ENCODE data around the gene ZBTB42.

Gene ZBTB42

GRCh38 chr14:104768437-104769323, 32.2 kb upstream of the ZBTB42 start:
- Histone ChIP-seq H3K27ac (no peak overlapping the region), H3K36me3 (replicated peaks) (peaks cover 27% of the 10 kb centered on the region), H3K4me3 (ENCODE audit: low read depth, low read length) (no peak overlapping the region), H3K27me3 (replicated peaks) (no peaks in the 10 kb centered on the region)
- in situ Hi-C loops (cut with HindIII; ENCODE audit: low pct_ligation_motif_present, low sequenced_read_pairs), result no loop called here
- TF ChIP-seq, protein P1, sequence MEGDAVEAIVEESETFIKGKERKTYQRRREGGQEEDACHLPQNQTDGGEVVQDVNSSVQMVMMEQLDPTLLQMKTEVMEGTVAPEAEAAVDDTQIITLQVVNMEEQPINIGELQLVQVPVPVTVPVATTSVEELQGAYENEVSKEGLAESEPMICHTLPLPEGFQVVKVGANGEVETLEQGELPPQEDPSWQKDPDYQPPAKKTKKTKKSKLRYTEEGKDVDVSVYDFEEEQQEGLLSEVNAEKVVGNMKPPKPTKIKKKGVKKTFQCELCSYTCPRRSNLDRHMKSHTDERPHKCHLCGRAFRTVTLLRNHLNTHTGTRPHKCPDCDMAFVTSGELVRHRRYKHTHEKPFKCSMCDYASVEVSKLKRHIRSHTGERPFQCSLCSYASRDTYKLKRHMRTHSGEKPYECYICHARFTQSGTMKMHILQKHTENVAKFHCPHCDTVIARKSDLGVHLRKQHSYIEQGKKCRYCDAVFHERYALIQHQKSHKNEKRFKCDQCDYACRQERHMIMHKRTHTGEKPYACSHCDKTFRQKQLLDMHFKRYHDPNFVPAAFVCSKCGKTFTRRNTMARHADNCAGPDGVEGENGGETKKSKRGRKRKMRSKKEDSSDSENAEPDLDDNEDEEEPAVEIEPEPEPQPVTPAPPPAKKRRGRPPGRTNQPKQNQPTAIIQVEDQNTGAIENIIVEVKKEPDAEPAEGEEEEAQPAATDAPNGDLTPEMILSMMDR (IDR thresholded peaks at IDR 0.05; ENCODE audit: low read depth, low read length, missing control alignments), result peak; percentile 91
- peak; percentile 69 for DNase-seq

- H3K36me3 ChIP-seq (replicated peaks), result peaks cover 27% of the 10 kb centered on the region
- in situ Hi-C loops (cut with HindIII; ENCODE audit: low pct_ligation_motif_present, low sequenced_read_pairs), result no loop called here
- H3K27me3 ChIP-seq (replicated peaks), result no peaks in the 10 kb centered on the region
- no peak overlapping the region for H3K27ac ChIP-seq
- DNase-seq, result no peak
- no peak overlapping the region for H3K4me3 ChIP-seq (ENCODE audit: low read depth, low read length)
- TF ChIP-seq, protein P1 (IDR thresholded peaks at IDR 0.05; ENCODE audit: low read depth, low read length, missing control alignments), result no peak
These were observed 31.4 kb upstream of the ZBTB42 start for GRCh38 chr14:104769324-104770071.

- in situ Hi-C loops (cut with HindIII; ENCODE audit: low pct_ligation_motif_present, low sequenced_read_pairs), result no loop called here
- no peak overlapping the region for H3K27ac ChIP-seq
- no peak overlapping the region for H3K4me3 ChIP-seq (ENCODE audit: low read depth, low read length)
- no peaks in the 10 kb centered on the region for H3K27me3 ChIP-seq (replicated peaks)
- peaks cover 29% of the 10 kb centered on the region for H3K36me3 ChIP-seq (replicated peaks)
- DNase-seq, result no peak
- TF ChIP-seq, protein P1 (IDR thresholded peaks at IDR 0.05; ENCODE audit: low read depth, low read length, missing control alignments), result no peak
These were observed 30.8 kb upstream of the ZBTB42 start for GRCh38 chr14:104770072-104770579.

GRCh38 chr14:104770851-104771272, 30.0 kb upstream of the ZBTB42 start:
- no peak overlapping the region for H3K4me3 ChIP-seq (ENCODE audit: low read depth, low read length)
- no peaks in the 10 kb centered on the region for H3K27me3 ChIP-seq (replicated peaks)
- in situ Hi-C loops (cut with HindIII; ENCODE audit: low pct_ligation_motif_present, low sequenced_read_pairs), result no loop called here
- DNase-seq, result no peak
- TF ChIP-seq, protein P1 (IDR thresholded peaks at IDR 0.05; ENCODE audit: low read depth, low read length, missing control alignments), result peak; percentile 80
- peaks cover 36% of the 10 kb centered on the region for H3K36me3 ChIP-seq (replicated peaks)
- no peak overlapping the region for H3K27ac ChIP-seq

DNA sequence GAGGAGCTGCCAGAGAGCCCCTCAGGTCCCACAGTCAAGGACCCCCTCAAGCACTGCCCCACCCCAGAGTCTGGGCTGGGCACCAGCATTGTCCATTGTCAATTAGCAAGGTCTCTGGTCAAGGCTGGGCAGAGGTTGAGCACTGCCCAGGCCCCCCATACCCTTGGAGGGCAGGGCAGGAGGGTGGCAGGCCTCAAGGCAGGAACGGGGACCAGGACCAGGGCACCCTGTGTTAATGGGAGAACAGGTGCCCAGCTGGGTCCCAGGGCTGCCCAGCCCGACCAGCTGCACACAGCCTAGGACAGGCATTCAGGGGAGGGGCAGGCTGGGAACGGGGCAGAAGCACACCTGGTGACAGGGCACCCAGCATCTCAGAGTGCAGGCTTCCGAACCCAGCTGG, 29.5 kb upstream of the ZBTB42 start:
- TF ChIP-seq, protein P1 (IDR thresholded peaks at IDR 0.05; ENCODE audit: low read depth, low read length, missing control alignments), result no peak
- DNase-seq, result no peak
- Histone ChIP-seq H3K36me3 (replicated peaks) (peaks cover 39% of the 10 kb centered on the region), H3K27ac (no peak overlapping the region), H3K27me3 (replicated peaks) (no peaks in the 10 kb centered on the region), H3K4me3 (ENCODE audit: low read depth, low read length) (no peak overlapping the region)
- in situ Hi-C loops (cut with HindIII; ENCODE audit: low pct_ligation_motif_present, low sequenced_read_pairs), result no loop called here
